ENCODE results near the gene PPP2R5D.
"Not testable (repeated sequence)": the region's sequence is repeated elsewhere in the genome, so short reads cannot be mapped to it uniquely, and the experiment has no call there.

The PPP2R5D gene

GRCh38 chr6:42996513-42996912, 12.1 kb downstream of the PPP2R5D start:
- H3K4me3 ChIP-seq (ENCODE audit: low read depth, low read length): no peak overlapping the region
- H3K4me1 ChIP-seq (ENCODE audit: control insufficient read depth, insufficient read depth, low read length, unreplicated experiment): no peaks in the 10 kb centered on the region
- H2AFZ ChIP-seq (ENCODE audit: low read length, unreplicated experiment): no peak overlapping the region
- no peaks in the 10 kb centered on the region for H3K27me3 ChIP-seq (ENCODE audit: insufficient read depth, low read length)
- H3K79me2 ChIP-seq (ENCODE audit: control insufficient read depth, insufficient read depth, low read length, unreplicated experiment): no peaks in the 10 kb centered on the region
- H3K27ac ChIP-seq (ENCODE audit: low read depth, low read length): no peak overlapping the region
- H3K36me3 ChIP-seq (ENCODE audit: insufficient read depth, low read length): no peaks in the 10 kb centered on the region

- not testable (repeated sequence) for H3K36me3 ChIP-seq (ENCODE audit: insufficient read depth, low read length); H3K4me3 ChIP-seq (ENCODE audit: low read depth, low read length); H3K4me1 ChIP-seq (ENCODE audit: control insufficient read depth, insufficient read depth, low read length, unreplicated experiment)
Measured at GRCh38 chr6:42998205-42998604, 13.8 kb downstream of the PPP2R5D start.

GRCh38 chr6:43001843-43002242, 17.5 kb downstream of the PPP2R5D start:
- Histone ChIP-seq H3K79me2 (ENCODE audit: control insufficient read depth, insufficient read depth, low read length, unreplicated experiment) (no peaks in the 10 kb centered on the region), H2AFZ (ENCODE audit: low read length, unreplicated experiment) (no peak overlapping the region), H3K27ac (ENCODE audit: low read depth, low read length) (no peak overlapping the region), H3K4me1 (ENCODE audit: control insufficient read depth, insufficient read depth, low read length, unreplicated experiment) (no peaks in the 10 kb centered on the region), H3K4me3 (ENCODE audit: low read depth, low read length) (no peak overlapping the region), H3K36me3 (ENCODE audit: insufficient read depth, low read length) (no peaks in the 10 kb centered on the region), H3K27me3 (ENCODE audit: insufficient read depth, low read length) (no peaks in the 10 kb centered on the region)

More at GRCh38 chr6:42998205-42998604, 13.8 kb downstream of the PPP2R5D start:
- H3K27me3 ChIP-seq (ENCODE audit: insufficient read depth, low read length); H3K79me2 ChIP-seq (ENCODE audit: control insufficient read depth, insufficient read depth, low read length, unreplicated experiment); H3K27ac ChIP-seq (ENCODE audit: low read depth, low read length); H2AFZ ChIP-seq (ENCODE audit: low read length, unreplicated experiment): not testable (repeated sequence)

- no peak overlapping the region for H3K27ac ChIP-seq (ENCODE audit: low read depth, low read length)
- no peak overlapping the region for H3K4me3 ChIP-seq (ENCODE audit: low read depth, low read length)
- H2AFZ ChIP-seq (ENCODE audit: low read length, unreplicated experiment): no peak overlapping the region
- H3K79me2 ChIP-seq (ENCODE audit: control insufficient read depth, insufficient read depth, low read length, unreplicated experiment): no peaks in the 10 kb centered on the region
- peaks cover 8% of the 10 kb centered on the region for H3K36me3 ChIP-seq (ENCODE audit: insufficient read depth, low read length)
- no peaks in the 10 kb centered on the region for H3K27me3 ChIP-seq (ENCODE audit: insufficient read depth, low read length)
- H3K4me1 ChIP-seq (ENCODE audit: control insufficient read depth, insufficient read depth, low read length, unreplicated experiment): no peaks in the 10 kb centered on the region
Measured at GRCh38 chr6:43005844-43006243, 21.5 kb downstream of the PPP2R5D start.

- Histone ChIP-seq H3K79me2 (ENCODE audit: control insufficient read depth, insufficient read depth, low read length, unreplicated experiment) (no peaks in the 10 kb centered on the region), H3K4me1 (ENCODE audit: control insufficient read depth, insufficient read depth, low read length, unreplicated experiment) (no peaks in the 10 kb centered on the region), H3K36me3 (ENCODE audit: insufficient read depth, low read length) (peaks cover 8% of the 10 kb centered on the region), H2AFZ (ENCODE audit: low read length, unreplicated experiment) (no peak overlapping the region), H3K27ac (ENCODE audit: low read depth, low read length) (no peak overlapping the region), H3K27me3 (ENCODE audit: insufficient read depth, low read length) (no peaks in the 10 kb centered on the region), H3K4me3 (ENCODE audit: low read depth, low read length) (no peak overlapping the region)
Measured at GRCh38 chr6:43006251-43006650, 21.9 kb downstream of the PPP2R5D start.

GRCh38 chr6:43007126-43007525, 22.8 kb downstream of the PPP2R5D start:
- H3K79me2 ChIP-seq (ENCODE audit: control insufficient read depth, insufficient read depth, low read length, unreplicated experiment): peaks cover 4% of the 10 kb centered on the region
- no peak overlapping the region for H3K4me3 ChIP-seq (ENCODE audit: low read depth, low read length)
- H3K27ac ChIP-seq (ENCODE audit: low read depth, low read length): no peak overlapping the region
- no peaks in the 10 kb centered on the region for H3K27me3 ChIP-seq (ENCODE audit: insufficient read depth, low read length)
- no peak overlapping the region for H2AFZ ChIP-seq (ENCODE audit: low read length, unreplicated experiment)
- peaks cover 7% of the 10 kb centered on the region for H3K4me1 ChIP-seq (ENCODE audit: control insufficient read depth, insufficient read depth, low read length, unreplicated experiment)
- H3K36me3 ChIP-seq (ENCODE audit: insufficient read depth, low read length): peaks cover 8% of the 10 kb centered on the region

- peaks cover 13% of the 10 kb centered on the region for H3K4me1 ChIP-seq (ENCODE audit: control insufficient read depth, insufficient read depth, low read length, unreplicated experiment)
- no peak overlapping the region for H2AFZ ChIP-seq (ENCODE audit: low read length, unreplicated experiment)
- no peak overlapping the region for H3K27ac ChIP-seq (ENCODE audit: low read depth, low read length)
- H3K27me3 ChIP-seq (ENCODE audit: insufficient read depth, low read length): no peaks in the 10 kb centered on the region
- no peak overlapping the region for H3K4me3 ChIP-seq (ENCODE audit: low read depth, low read length)
- peaks cover 17% of the 10 kb centered on the region for H3K79me2 ChIP-seq (ENCODE audit: control insufficient read depth, insufficient read depth, low read length, unreplicated experiment)
- peaks cover 8% of the 10 kb centered on the region for H3K36me3 ChIP-seq (ENCODE audit: insufficient read depth, low read length)
Measured at GRCh38 chr6:43009124-43009523, 24.8 kb downstream of the PPP2R5D start.

- Histone ChIP-seq H3K79me2 (ENCODE audit: control insufficient read depth, insufficient read depth, low read length, unreplicated experiment) (peaks cover 37% of the 10 kb centered on the region), H3K27me3 (ENCODE audit: insufficient read depth, low read length) (no peaks in the 10 kb centered on the region), H3K36me3 (ENCODE audit: insufficient read depth, low read length) (peaks cover 8% of the 10 kb centered on the region), H3K4me3 (ENCODE audit: low read depth, low read length) (no peak overlapping the region), H2AFZ (ENCODE audit: low read length, unreplicated experiment) (no peak overlapping the region), H3K4me1 (ENCODE audit: control insufficient read depth, insufficient read depth, low read length, unreplicated experiment) (peaks cover 22% of the 10 kb centered on the region), H3K27ac (ENCODE audit: low read depth, low read length) (no peak overlapping the region)
Measured at GRCh38 chr6:43011207-43011606, 26.8 kb downstream of the PPP2R5D start.

- Histone ChIP-seq H3K27me3 (ENCODE audit: insufficient read depth, low read length) (no peaks in the 10 kb centered on the region), H3K4me1 (ENCODE audit: control insufficient read depth, insufficient read depth, low read length, unreplicated experiment) (peaks cover 28% of the 10 kb centered on the region), H2AFZ (ENCODE audit: low read length, unreplicated experiment) (no peak overlapping the region), H3K4me3 (ENCODE audit: low read depth, low read length) (peak overlapping the region; percentile 89), H3K79me2 (ENCODE audit: control insufficient read depth, insufficient read depth, low read length, unreplicated experiment) (peaks cover 49% of the 10 kb centered on the region), H3K36me3 (ENCODE audit: insufficient read depth, low read length) (peaks cover 8% of the 10 kb centered on the region), H3K27ac (ENCODE audit: low read depth, low read length) (no peak overlapping the region)
Measured at GRCh38 chr6:43012364-43012763, 28.0 kb downstream of the PPP2R5D start.

GRCh38 chr6:43013097-43013842, 28.9 kb downstream of the PPP2R5D start:
- H3K27me3 ChIP-seq (ENCODE audit: insufficient read depth, low read length): no peaks in the 10 kb centered on the region
- peaks cover 53% of the 10 kb centered on the region for H3K79me2 ChIP-seq (ENCODE audit: control insufficient read depth, insufficient read depth, low read length, unreplicated experiment)
- peak overlapping the region; percentile 89 for H3K4me3 ChIP-seq (ENCODE audit: low read depth, low read length)
- H2AFZ ChIP-seq (ENCODE audit: low read length, unreplicated experiment): peak overlapping the region; percentile 81
- H3K4me1 ChIP-seq (ENCODE audit: control insufficient read depth, insufficient read depth, low read length, unreplicated experiment): peaks cover 28% of the 10 kb centered on the region
- H3K36me3 ChIP-seq (ENCODE audit: insufficient read depth, low read length): peaks cover 7% of the 10 kb centered on the region; the same call in 1 of the 2 replicates
- H3K27ac ChIP-seq (ENCODE audit: low read depth, low read length): peak overlapping the region; percentile 16; the same call in 1 of the 2 replicates

- H3K79me2 ChIP-seq (ENCODE audit: control insufficient read depth, insufficient read depth, low read length, unreplicated experiment): peaks cover 53% of the 10 kb centered on the region
- H3K4me3 ChIP-seq (ENCODE audit: low read depth, low read length): peak within 1 kb of the TSS; percentile 89
- H3K4me1 ChIP-seq (ENCODE audit: control insufficient read depth, insufficient read depth, low read length, unreplicated experiment): peaks cover 28% of the 10 kb centered on the region
- H3K27me3 ChIP-seq (ENCODE audit: insufficient read depth, low read length): no peaks in the 10 kb centered on the region
- H3K36me3 ChIP-seq (ENCODE audit: insufficient read depth, low read length): peaks cover 2% of the 10 kb centered on the region; the same call in 1 of the 2 replicates
- peak within 1 kb of the TSS; percentile 81 for H2AFZ ChIP-seq (ENCODE audit: low read length, unreplicated experiment)
- peak within 1 kb of the TSS; percentile 64 for H3K27ac ChIP-seq (ENCODE audit: low read depth, low read length)
Measured at GRCh38 chr6:43013843-43014433, 29.6 kb downstream of the PPP2R5D start, which contains the start of the genes KLHDC3 and MEA1. Gene KLHDC3 (plus strand): TSS chr6:43014249. CDS start chr6:43017193, 2,944 bp downstream. Gene MEA1 (minus strand): TSS chr6:43013946. CDS start chr6:43013813, 133 bp downstream.
